Spinal cord (tissue), 10 donors: Measurements from ENCODE around the gene NDUFS5. TPM values are rescaled to one million over a fixed set of nuclear protein-coding genes. Genes with fewer than 3 reads are reported as not detected.
"Not testable (repeated sequence)": the region's sequence is repeated elsewhere in the genome, so short reads cannot be mapped to it uniquely, and the experiment has no call there.

Source experiments
- DNase-seq, 6 donors: peaks; one replicate each; pipeline versions ENCODE4 v3.0.0 to v3.0.0-alpha.2; 2013 to 2015; ENCODE audit warnings: low spot score in 6 of 6, low read depth in 4 of 6
- H3K27ac ChIP-seq: one replicate; pipeline ENCODE4 v1.5.1; 2013; ENCODE audit warnings: low read depth, low read length, control low read depth
- H3K27me3 ChIP-seq: one replicate; pipeline ENCODE4 v1.6.1; 2013; ENCODE audit warnings: low read length; ENCODE audit not compliant: control insufficient read depth, insufficient read depth
- H3K36me3 ChIP-seq: one replicate; pipeline ENCODE4 v1.6.1; 2013; ENCODE audit warnings: low read length; ENCODE audit not compliant: control insufficient read depth, insufficient read depth
- H3K4me1 ChIP-seq: one replicate; pipeline ENCODE4 v1.6.1; 2013; ENCODE audit warnings: low read length; ENCODE audit not compliant: control insufficient read depth, insufficient read depth
- H3K4me3 ChIP-seq: one replicate; pipeline ENCODE4 v1.5.1; 2013; ENCODE audit warnings: low read depth, low read length, control low read depth
- H3K9me3 ChIP-seq: one replicate; pipeline ENCODE4 v1.6.1; 2013; ENCODE audit warnings: low read length; ENCODE audit not compliant: control insufficient read depth, insufficient read depth
- WGBS: methylation state at CpG from one replicate; pipeline ENCODE4 v1.1.5; 2013; ENCODE audit warnings: missing lambda C conversion rate; ENCODE audit not compliant: insufficient coverage; 5-methylcytosine and 5-hydroxymethylcytosine counted together
- polyA plus RNA-seq, 2 donors: library from polyadenylated mRNA; unstranded; fragments of 120-200 nt; gene quantifications; one replicate each; pipeline ENCODE4 v1.2.1, GENCODE V29; 2013; ENCODE audit not compliant: insufficient read length in 2 of 2
- total RNA-seq, 2 donors: library from RNA; depleted of rRNA in 1 of 2; stranded (reverse); fragments of 120-200 nt in 1 of 2; fragments of >200 nt in 1 of 2; gene quantifications; one replicate each; pipeline versions ENCODE4 v1.2.3 to v1.2.4, GENCODE V29; 2013 to 2014
- donor health status: healthy.

Gene NDUFS5
- total and polyA plus RNA-seq, 4 donors = 276 to 360 (median 311) TPM

DNA sequence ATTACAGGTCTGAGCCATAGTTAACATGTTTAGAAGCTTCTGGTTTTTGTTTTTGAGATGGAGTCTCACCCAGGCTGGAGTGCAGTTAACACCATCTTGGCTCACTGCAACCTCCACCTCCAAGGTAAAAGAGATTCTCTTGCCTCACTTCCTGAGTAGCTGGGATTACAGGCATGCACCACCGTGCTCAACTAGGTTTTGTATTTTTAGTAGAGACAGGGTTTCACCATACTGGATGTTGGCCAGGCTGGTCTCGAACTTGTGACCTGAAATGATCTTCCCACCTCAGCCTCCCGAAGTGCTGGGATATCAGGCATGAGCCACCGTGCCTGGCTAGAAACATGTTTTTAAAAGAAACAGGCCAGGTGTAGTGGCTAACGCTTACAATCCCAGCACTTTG lies 10.5 kb downstream of the NDUFS5 start:
- no peaks in the 10 kb centered on the region for H3K27me3 ChIP-seq
- 98% methylated on average over 5 of the region's 5 CpGs for WGBS
- H3K27ac ChIP-seq = no peak overlapping the region
- no peaks in the 10 kb centered on the region for H3K9me3 ChIP-seq
- H3K4me3 ChIP-seq = no peak overlapping the region
- peaks cover 60% of the 10 kb centered on the region for H3K36me3 ChIP-seq
- H3K4me1 ChIP-seq = no peaks in the 10 kb centered on the region
- no peak for DNase-seq

GRCh38 chr1:39043513-39043912 lies 17.4 kb downstream of the NDUFS5 start:
- Histone ChIP-seq H3K4me1 (peaks cover 10% of the 10 kb centered on the region), H3K4me3 (no peak overlapping the region), H3K27me3 (no peaks in the 10 kb centered on the region), H3K36me3 (peaks cover 32% of the 10 kb centered on the region), H3K9me3 (no peaks in the 10 kb centered on the region), H3K27ac (no peak overlapping the region)
- no peak for DNase-seq
- 94% methylated on average over 1 of the region's 3 CpGs for whole genome bisulfite sequencing

DNA sequence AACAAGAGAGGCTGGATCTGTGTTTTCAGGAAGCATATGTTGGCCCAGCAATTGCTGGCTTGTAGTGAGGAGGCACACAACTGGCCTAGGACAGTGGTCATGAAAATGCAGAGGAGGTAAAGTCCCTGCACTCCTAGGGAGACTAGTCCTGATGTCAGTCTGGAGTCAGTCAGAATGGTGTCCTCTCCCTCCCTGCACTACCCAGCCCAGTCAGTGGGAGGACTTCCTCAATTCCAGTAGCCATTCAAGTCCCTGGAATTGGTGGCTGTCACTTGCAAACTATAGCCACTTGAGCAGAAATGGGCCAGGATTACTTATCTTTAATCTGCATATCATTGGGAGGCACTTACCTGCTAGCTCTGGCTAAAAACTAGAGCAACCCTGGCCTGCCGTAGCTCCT lies 18.6 kb downstream of the NDUFS5 start:
- H3K4me1 ChIP-seq = peaks cover 10% of the 10 kb centered on the region
- peaks cover 41% of the 10 kb centered on the region for H3K36me3 ChIP-seq
- H3K9me3 ChIP-seq = no peaks in the 10 kb centered on the region
- WGBS = 100% methylated on average over 1 of the region's 1 CpG
- H3K4me3 ChIP-seq = no peak overlapping the region
- no peak overlapping the region for H3K27ac ChIP-seq
- no peaks in the 10 kb centered on the region for H3K27me3 ChIP-seq
- DNase-seq = no peak

- DNase-seq = no peak
- Histone ChIP-seq H3K27me3 (no peaks in the 10 kb centered on the region), H3K4me1 (peaks cover 10% of the 10 kb centered on the region), H3K36me3 (peaks cover 44% of the 10 kb centered on the region), H3K27ac (no peak overlapping the region), H3K4me3 (no peak overlapping the region), H3K9me3 (no peaks in the 10 kb centered on the region)
- 100% methylated on average over 5 of the region's 8 CpGs for WGBS
These were observed 19.1 kb downstream of the NDUFS5 start for GRCh38 chr1:39045231-39045630.

GRCh38 chr1:39046613-39047210 lies 20.6 kb downstream of the NDUFS5 start:
- Histone ChIP-seq H3K4me3 (no peak overlapping the region), H3K27ac (peak overlapping the region; percentile 48), H3K36me3 (peaks cover 37% of the 10 kb centered on the region), H3K4me1 (peaks cover 10% of the 10 kb centered on the region), H3K9me3 (no peaks in the 10 kb centered on the region), H3K27me3 (no peaks in the 10 kb centered on the region)
- WGBS = 33% methylated on average over 1 of the region's 6 CpGs
- peak in 1 of 6 donors; percentile 2 for DNase-seq

GRCh38 chr1:39047374-39048229 lies 21.5 kb downstream of the NDUFS5 start:
- Histone ChIP-seq H3K9me3 (no peaks in the 10 kb centered on the region), H3K27ac (peak overlapping the region; percentile 48), H3K4me1 (peaks cover 10% of the 10 kb centered on the region), H3K36me3 (peaks cover 32% of the 10 kb centered on the region), H3K4me3 (no peak overlapping the region), H3K27me3 (no peaks in the 10 kb centered on the region)
- peak in 5 of 6 donors; percentile 1 to 70 (median 29) for DNase-seq
- 66% methylated on average over 6 of the region's 12 CpGs for WGBS

DNA sequence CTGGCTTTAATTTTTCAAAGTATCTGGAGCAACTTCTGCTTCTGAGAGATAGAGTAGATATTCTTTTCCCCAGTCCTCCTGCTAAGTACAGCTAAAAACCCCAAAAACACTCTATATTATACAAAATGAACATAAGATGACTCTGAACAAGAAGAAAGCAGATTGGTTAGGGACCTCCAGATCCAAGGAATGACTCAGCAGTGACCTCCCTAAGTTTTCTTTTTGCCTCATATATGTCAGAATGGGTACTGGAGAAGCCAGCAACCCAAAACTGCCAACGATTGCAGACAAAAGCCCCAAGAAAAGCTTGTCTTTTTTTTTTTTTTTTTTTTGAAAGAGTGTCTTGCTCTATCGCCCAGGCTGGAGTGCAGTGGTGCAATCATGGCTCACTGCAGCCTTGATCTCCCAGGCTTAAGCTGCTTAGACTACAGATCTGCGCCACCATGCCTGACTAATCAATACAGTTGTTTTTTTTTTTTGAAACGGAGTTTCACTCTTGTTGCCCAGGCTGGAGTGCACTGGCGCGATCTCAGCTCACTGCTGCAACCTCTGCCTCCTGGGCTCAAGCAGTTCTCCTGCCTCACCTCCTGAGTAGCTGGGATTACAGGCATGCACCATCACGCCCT lies 22.7 kb downstream of the NDUFS5 start:
- Histone ChIP-seq H3K4me1 (peaks cover 10% of the 10 kb centered on the region), H3K27ac (no peak overlapping the region), H3K9me3 (no peaks in the 10 kb centered on the region), H3K4me3 (no peak overlapping the region), H3K27me3 (no peaks in the 10 kb centered on the region), H3K36me3 (peaks cover 28% of the 10 kb centered on the region)
- DNase-seq = no peak
- 90% methylated on average over 6 of the region's 7 CpGs for WGBS

DNA sequence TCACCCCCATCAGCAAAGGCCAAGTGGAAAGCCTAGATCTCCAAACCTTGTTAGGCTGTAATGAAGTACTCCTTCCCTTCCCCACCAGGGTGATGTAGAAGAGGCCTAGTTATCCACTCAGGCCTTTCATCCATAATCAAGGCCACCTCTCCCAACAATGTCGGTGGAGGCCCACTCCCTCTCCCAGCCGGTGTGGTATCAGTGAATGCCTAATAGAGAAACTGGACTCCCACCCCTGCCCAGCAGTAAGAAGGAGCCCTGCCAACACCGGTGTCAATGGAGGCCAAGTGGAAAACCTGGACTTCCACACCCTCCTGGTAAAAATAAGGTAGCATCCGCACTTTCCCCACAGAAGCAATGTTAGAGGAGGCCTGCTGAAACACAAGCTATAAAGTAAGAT lies 23.9 kb downstream of the NDUFS5 start:
- Histone ChIP-seq H3K27me3 (no peaks in the 10 kb centered on the region), H3K36me3 (peaks cover 23% of the 10 kb centered on the region), H3K4me3 (no peak overlapping the region), H3K4me1 (peaks cover 10% of the 10 kb centered on the region), H3K9me3 (no peaks in the 10 kb centered on the region), H3K27ac (no peak overlapping the region)
- DNase-seq = no peak
- 100% methylated on average over 1 of the region's 4 CpGs for WGBS

DNA sequence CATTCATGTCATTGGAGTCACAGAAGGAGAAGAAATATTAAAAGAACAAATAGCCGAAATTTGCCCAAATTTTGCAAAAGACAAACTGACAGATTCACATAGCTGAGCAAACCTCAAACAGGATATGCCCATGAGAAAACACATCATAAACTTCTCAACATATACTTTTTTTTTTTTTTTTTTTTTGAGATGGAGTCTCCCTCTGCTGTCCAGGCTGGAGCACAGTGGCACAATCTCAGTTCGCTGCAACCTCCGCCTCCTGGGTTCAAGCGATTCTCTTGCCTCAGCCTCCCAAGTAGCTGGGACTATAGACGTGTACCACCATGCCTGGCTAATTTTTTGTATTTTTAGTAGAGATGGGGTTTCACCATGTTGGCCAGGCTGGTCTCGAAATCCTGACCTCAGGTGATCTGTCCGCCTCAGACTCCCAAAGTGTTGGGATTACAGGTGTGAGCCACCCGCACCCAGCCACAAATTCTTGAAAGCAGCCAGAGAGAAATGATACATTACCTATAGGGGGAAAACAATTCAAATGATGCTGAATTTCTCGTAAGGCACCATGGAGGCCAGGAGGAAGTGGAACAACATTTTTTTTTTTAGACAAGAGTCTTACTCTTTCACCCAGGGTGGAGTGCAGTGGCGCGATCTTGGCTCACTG lies 25.2 kb downstream of the NDUFS5 start:
- not testable (repeated sequence) for H3K4me3 ChIP-seq, H3K9me3 ChIP-seq, DNase-seq, H3K4me1 ChIP-seq, H3K27me3 ChIP-seq, H3K27ac ChIP-seq
- WGBS = 100% methylated on average over 4 of the region's 11 CpGs
- H3K36me3 ChIP-seq = peaks cover 23% of the 10 kb centered on the region
